Measurements from ENCODE around the gene SEC24D. TPM values are rescaled to one million over a fixed set of nuclear protein-coding genes. Genes with fewer than 3 reads are reported as not detected.
A peak's percentile ranks its signal among the peaks of the same experiment; 100 is the strongest.

SEC24D gene
- total RNA-seq, 1 experiment from 2014 or later: 61.5 TPM

- peaks cover 3% of the 10 kb centered on the region for H3K23me2 ChIP-seq (ENCODE audit: insufficient read length, low read depth, low read length, poor library complexity, severe bottlenecking)
- H4K8ac ChIP-seq (replicated peaks; ENCODE audit: insufficient read length, low read depth, low read length): no peak overlapping the region
- no peak overlapping the region for H3K18ac ChIP-seq (ENCODE audit: insufficient read length, low read depth, low read length)
- H3K27me3 ChIP-seq (ENCODE audit: insufficient read depth, low read length): no peaks in the 10 kb centered on the region
- H3K27ac ChIP-seq (ENCODE audit: insufficient read length, low read depth, low read length): no peak overlapping the region
- no peak overlapping the region for H2BK15ac ChIP-seq (ENCODE audit: low read depth, low read length)
- H2BK5ac ChIP-seq (ENCODE audit: insufficient read length, low read length): no peak overlapping the region
- peak overlapping the region in 2 of 3 experiments; percentile 87 to 90; a peak in 5 of 7 replicates for H3K27ac Mint-ChIP-seq
- TF ChIP-seq, protein P1, sequence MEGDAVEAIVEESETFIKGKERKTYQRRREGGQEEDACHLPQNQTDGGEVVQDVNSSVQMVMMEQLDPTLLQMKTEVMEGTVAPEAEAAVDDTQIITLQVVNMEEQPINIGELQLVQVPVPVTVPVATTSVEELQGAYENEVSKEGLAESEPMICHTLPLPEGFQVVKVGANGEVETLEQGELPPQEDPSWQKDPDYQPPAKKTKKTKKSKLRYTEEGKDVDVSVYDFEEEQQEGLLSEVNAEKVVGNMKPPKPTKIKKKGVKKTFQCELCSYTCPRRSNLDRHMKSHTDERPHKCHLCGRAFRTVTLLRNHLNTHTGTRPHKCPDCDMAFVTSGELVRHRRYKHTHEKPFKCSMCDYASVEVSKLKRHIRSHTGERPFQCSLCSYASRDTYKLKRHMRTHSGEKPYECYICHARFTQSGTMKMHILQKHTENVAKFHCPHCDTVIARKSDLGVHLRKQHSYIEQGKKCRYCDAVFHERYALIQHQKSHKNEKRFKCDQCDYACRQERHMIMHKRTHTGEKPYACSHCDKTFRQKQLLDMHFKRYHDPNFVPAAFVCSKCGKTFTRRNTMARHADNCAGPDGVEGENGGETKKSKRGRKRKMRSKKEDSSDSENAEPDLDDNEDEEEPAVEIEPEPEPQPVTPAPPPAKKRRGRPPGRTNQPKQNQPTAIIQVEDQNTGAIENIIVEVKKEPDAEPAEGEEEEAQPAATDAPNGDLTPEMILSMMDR (conservative IDR thresholded peaks at IDR 0.05): no peak
- no peaks in the 10 kb centered on the region for H3K27me3 Mint-ChIP-seq (ENCODE audit: low read depth)
- no peak overlapping the region for H4K91ac ChIP-seq (ENCODE audit: insufficient read length, low read depth, low read length)
- no peaks in the 10 kb centered on the region for H4K20me1 ChIP-seq (ENCODE audit: control insufficient read depth, insufficient read depth, insufficient read length)
- H3K4me1 ChIP-seq (ENCODE audit: insufficient read depth, low read length): peaks cover 9% of the 10 kb centered on the region; the same call in 1 of the 2 replicates
- no peaks in the 10 kb centered on the region for H3K9me3 ChIP-seq (ENCODE audit: control insufficient read depth, low read depth, low read length)
- no peak overlapping the region for H3K56ac ChIP-seq (ENCODE audit: insufficient read length, low read depth, low read length)
- no peak overlapping the region for H3K4ac ChIP-seq (ENCODE audit: low read depth, low read length)
- no peaks in the 10 kb centered on the region for H3K9me3 Mint-ChIP-seq
- no peak overlapping the region for H4K5ac ChIP-seq (ENCODE audit: insufficient read length, low read depth, low read length)
- no peak overlapping the region for H2AFZ ChIP-seq (ENCODE audit: low read length)
- DNase-seq: no peak
- no peaks in the 10 kb centered on the region; a peak in 1 of 7 replicates for H3K36me3 Mint-ChIP-seq (ENCODE audit: insufficient read depth in 1 of 3, low read depth in 3 of 3)
- H2BK12ac ChIP-seq (ENCODE audit: insufficient read length, low read depth, low read length): no peak overlapping the region
- H3K14ac ChIP-seq (ENCODE audit: insufficient read depth, low read length): no peak overlapping the region
- no peak overlapping the region for H2AK5ac ChIP-seq (ENCODE audit: insufficient read length, low read length)
- no peak overlapping the region for H2BK20ac ChIP-seq (ENCODE audit: low read depth, low read length, poor library complexity, severe bottlenecking)
- no peak overlapping the region for H2BK120ac ChIP-seq (ENCODE audit: low read depth, low read length, poor library complexity, severe bottlenecking)
- peaks cover 54 to 55% of the 10 kb centered on the region in 2 experiments for H3K4me1 Mint-ChIP-seq
- no peak overlapping the region for H3K4me3 Mint-ChIP-seq
- no peaks in the 10 kb centered on the region for H3K79me1 ChIP-seq (ENCODE audit: insufficient read depth, low read depth, low read length, poor library complexity, severe bottlenecking)
- no peak overlapping the region for H3K23ac ChIP-seq (ENCODE audit: insufficient read length, low read depth, low read length)
- no peak overlapping the region for H3T11ph ChIP-seq (ENCODE audit: low read length)
- no peak overlapping the region for H3K4me2 ChIP-seq (ENCODE audit: insufficient read depth, insufficient read length, low read length)
- H3K9ac ChIP-seq (ENCODE audit: extremely low read depth, insufficient read length, low read length): no peak overlapping the region
- no peaks in the 10 kb centered on the region; the same call in 1 of the 2 replicates for H3K79me2 ChIP-seq (ENCODE audit: insufficient read depth, low read length)
Measured at GRCh38 chr4:118848901-118849300, 13.0 kb upstream of the SEC24D start.
